Endothelial cell of umbilical vein (primary cell): ENCODE measurements around the gene FHOD3. TPM values are rescaled to one million over a fixed set of nuclear protein-coding genes. Genes with fewer than 3 reads are reported as not detected.

Experiments
- BruUV-seq: library from RNA; stranded (reverse); fragments of 400-500 nt; replicated peaks from 2 replicates; lab custom pipeline; 2021; lab: Mats Ljungman, UMichigan
- CTCF ChIA-PET: fragments of 300-600, 350-600 bp; sonication (Branson Sonifier 250); formaldehyde crosslinking; loops from one replicate; lab custom pipeline; 2021; ENCODE audit warnings: antibody characterized with exemption, inconsistent platforms; lab: Charles Lee
- POLR2A ChIA-PET: fragments of 300-600, 350-600 bp; sonication (Branson Sonifier 250); formaldehyde crosslinking; loops from one replicate; lab custom pipeline; 2021; ENCODE audit warnings: antibody characterized with exemption, inconsistent platforms; lab: Charles Lee
- DNase-seq: peaks from one replicate; pipeline ENCODE4 v3.0.0-alpha.2; 2011; ENCODE audit warnings: low read depth, low spot score
- FAIRE-seq: peaks from 2 replicates; lab custom pipeline; 2011; peaks lifted over from hg19 to GRCh38; lab: Jason Lieb, UNC
- H2AFZ ChIP-seq: 2 replicates; pipeline ENCODE4 v1.6.0; 2012; ENCODE audit warnings: low read depth, low read length, control low read depth, inconsistent platforms
- H3K27ac ChIP-seq: 2 replicates; pipeline ENCODE4 v1.5.1; 2011; ENCODE audit warnings: low read depth, mild to moderate bottlenecking, control low read depth, low read length, moderate library complexity; ENCODE audit not compliant: insufficient read depth
- H3K27me3 ChIP-seq, 2 experiments: 2 replicates each; pipeline versions ENCODE4 v1.6.0 to v1.6.1; 2011; ENCODE audit warnings: low read length in 2 of 2, mixed read lengths in 1 of 2; ENCODE audit not compliant: control insufficient read depth in 2 of 2, insufficient read depth in 2 of 2
- H3K36me3 ChIP-seq, 2 experiments: 2 replicates in 1 of 2; 3 replicates in 1 of 2; pipeline ENCODE4 v1.5.1; 2011; ENCODE audit warnings: low read length in 2 of 2, mild to moderate bottlenecking in 1 of 2, moderate library complexity in 1 of 2; ENCODE audit not compliant: control insufficient read depth in 2 of 2, insufficient read depth in 2 of 2; ENCODE audit errors: extremely low read depth in 1 of 2
- H3K4me1 ChIP-seq: 3 replicates; pipeline ENCODE4 v1.5.1; 2011; ENCODE audit warnings: mild to moderate bottlenecking, low read length; ENCODE audit not compliant: control insufficient read depth, insufficient read depth; ENCODE audit errors: extremely low read depth
- H3K4me2 ChIP-seq: 2 replicates; pipeline ENCODE4 v1.6.1; 2011; ENCODE audit warnings: low read length, control low read depth, mixed read lengths; ENCODE audit not compliant: insufficient read depth
- H3K4me3 ChIP-seq, 3 experiments: fragments of 200-600 bp in 1 of 3; sonication (generic), shearing (Covaris generic) in 1 of 3; replicated peaks in 1 of 3; 2 replicates each; pipeline ENCODE4 v1.5.1; 2011 to 2016; ENCODE audit warnings: control low read depth in 3 of 3, low read length in 3 of 3, mild to moderate bottlenecking in 2 of 3, inconsistent platforms in 1 of 3, low read depth in 1 of 3, moderate library complexity in 1 of 3; ENCODE audit not compliant: insufficient read depth in 1 of 3
- H3K79me2 ChIP-seq: 2 replicates; pipeline ENCODE4 v1.6.0; 2012; ENCODE audit warnings: low read length, inconsistent platforms; ENCODE audit not compliant: control insufficient read depth, insufficient read depth
- H3K9ac ChIP-seq: replicated peaks from 2 replicates; pipeline ENCODE3; 2011; ENCODE audit warnings: low read length, control low read depth; ENCODE audit not compliant: insufficient read depth; ENCODE audit errors: extremely low read depth
- H3K9me1 ChIP-seq: replicated peaks from 3 replicates; pipeline ENCODE4 v1.6.0; 2011; ENCODE audit warnings: mild to moderate bottlenecking, low read length; ENCODE audit not compliant: control insufficient read depth, insufficient read depth; ENCODE audit errors: extremely low read depth
- H3K9me3 ChIP-seq: replicated peaks from 2 replicates; pipeline ENCODE4 v1.5.1; 2012; ENCODE audit warnings: low read length, inconsistent platforms; ENCODE audit not compliant: control insufficient read depth, insufficient read depth
- H4K20me1 ChIP-seq: replicated peaks from 2 replicates; pipeline ENCODE3; 2011; ENCODE audit warnings: mild to moderate bottlenecking, low read length; ENCODE audit not compliant: control insufficient read depth, insufficient read depth; ENCODE audit errors: extremely low read depth
- FOS ChIP-seq: IDR thresholded peaks from 2 replicates; pipeline ENCODE4 v1.6.1; 2011; ENCODE audit warnings: mild to moderate bottlenecking, low read length, moderate library complexity, borderline replicate concordance; ENCODE audit not compliant: insufficient read depth
- POLR2A ChIP-seq: IDR thresholded peaks from 2 replicates; pipeline ENCODE4 v1.6.1; 2012; ENCODE audit warnings: low read depth, mild to moderate bottlenecking, control low read depth, low read length
- POLR2AphosphoS5 ChIP-seq: IDR thresholded peaks from 2 replicates; pipeline ENCODE4 v1.6.1; 2012; ENCODE audit warnings: low read depth, mild to moderate bottlenecking, control low read depth, low read length, moderate library complexity; ENCODE audit not compliant: insufficient read depth
- dilution Hi-C: fragments of 300-500 bp; cut with MboI; formaldehyde crosslinking; loops from one replicate; pipeline ENCODE4 v1.15.0; 2019; ENCODE audit warnings: low sequenced_read_pairs; ENCODE audit not compliant: extremely low pct_ligation_motif_present
- intact Hi-C: fragments of 100-400 bp; cut with micrococcal nuclease; formaldehyde crosslinking; loops from one replicate; pipeline ENCODE4 v1.10.0; 2022
- polyA plus RNA-seq, 4 experiments: library from polyadenylated mRNA; depleted of rRNA in 3 of 4; stranded (reverse) in 3 of 4; unstranded in 1 of 4; fragments of >200 nt; gene quantifications; 2 replicates each; pipeline versions ENCODE4 v1.2.1 to v1.2.3, GENCODE V29; 2011 to 2012; ENCODE audit warnings: missing spikeins in 1 of 4
- total RNA-seq: library from RNA; stranded (reverse); gene quantifications from 2 replicates; pipeline ENCODE4 v1.2.3, GENCODE V29; 2021
- TF ChIP-seq, protein P1 (sequence below), 2 donors: IDR thresholded peaks; 1 replicate in 1 of 2; 2 replicates in 1 of 2; pipeline ENCODE4 v1.5.1; 2011; ENCODE audit warnings: low read length in 2 of 2, mild to moderate bottlenecking in 2 of 2, moderate library complexity in 2 of 2, control low read depth in 1 of 2, inconsistent platforms in 1 of 2, low read depth in 1 of 2; ENCODE audit not compliant: insufficient read depth in 1 of 2; ENCODE audit errors: extremely low read depth in 1 of 2

FHOD3 gene
- total and polyA plus RNA-seq, 2 donors (not counting 3 experiments of a cell fraction or from before 2014, with no cell fraction given), result 0.06 to 1.5 TPM

- dilution Hi-C loops, result no loop called here
- intact Hi-C loops, result loop anchor here (1.0 kb wide), 1 partner anchor 40 kb away; no protein-coding TSS in a partner anchor
- Histone ChIP-seq H2AFZ (no peak overlapping the region), H3K79me2 (no peaks in the 10 kb centered on the region), H3K36me3 (no peaks in the 10 kb centered on the region), H4K20me1 (no peaks in the 10 kb centered on the region), H3K9ac (no peak overlapping the region), H3K4me3 (no peak overlapping the region), H3K4me2 (no peak overlapping the region), H3K9me3 (no peaks in the 10 kb centered on the region), H3K9me1 (no peaks in the 10 kb centered on the region), H3K27ac (no peak overlapping the region), H3K27me3 (peaks cover 7 to 14% of the 10 kb centered on the region in 2 experiments), H3K4me1 (no peaks in the 10 kb centered on the region)
- POLR2A ChIA-PET, result no interaction called here
- BruUV-seq, result no TSS peak
- CTCF ChIA-PET, result interaction anchor here (1.8 kb wide), 1 partner anchor 82 kb away, joined by 4 read pairs; no protein-coding TSS in a partner anchor
- no peak for DNase-seq
- peak; percentile 19 for TF ChIP-seq FOS
- no peak for TF ChIP-seq POLR2AphosphoS5
- no peak for FAIRE-seq
Observed at GRCh38 chr18:36769172-36769571, 471.7 kb downstream of the FHOD3 start.

DNA sequence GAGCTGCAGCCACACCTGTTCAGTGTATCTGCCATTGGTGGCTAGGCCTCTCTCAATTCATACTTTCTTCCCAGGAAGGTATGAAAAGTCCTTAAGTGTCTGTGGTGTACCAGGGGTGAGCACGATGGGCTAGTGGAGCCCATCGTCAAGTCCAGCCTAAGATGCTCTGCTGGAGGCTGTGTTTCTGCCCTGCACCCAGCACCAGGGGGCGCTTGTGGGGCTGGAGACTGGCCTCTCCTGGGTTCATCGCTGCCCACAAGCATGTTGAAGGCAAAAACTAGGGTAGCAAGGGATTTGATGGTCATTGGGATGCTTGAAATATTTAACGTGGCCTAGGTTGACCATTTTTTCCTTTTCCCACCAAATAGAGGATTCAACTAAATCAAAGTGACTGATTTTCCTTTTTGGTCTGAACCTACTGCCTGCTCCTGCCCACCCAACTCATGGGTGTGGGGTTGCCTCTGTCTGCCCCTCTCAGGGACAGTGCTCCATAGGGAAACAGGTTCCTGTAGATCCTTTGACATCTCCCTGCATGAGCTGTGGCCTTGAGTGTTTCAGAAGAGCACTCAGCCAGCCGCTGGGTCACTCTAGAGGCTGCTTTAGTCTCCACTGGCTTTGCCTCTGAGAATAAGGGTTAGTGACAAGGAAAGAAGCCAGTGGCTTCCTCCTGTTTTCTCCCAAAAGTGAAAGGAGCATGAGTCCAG, 472.2 kb downstream of the FHOD3 start:
- BruUV-seq, result no TSS peak
- no peak overlapping the region for H2AFZ ChIP-seq
- FAIRE-seq, result no peak
- no peak overlapping the region for H3K4me2 ChIP-seq
- dilution Hi-C loops (no loop called here), intact Hi-C loops (loop anchor here (1.0 kb wide), 1 partner anchor 40 kb away; no protein-coding TSS in a partner anchor)
- no peaks in the 10 kb centered on the region for H3K4me1 ChIP-seq
- H3K4me3 ChIP-seq, result no peak overlapping the region
- no peaks in the 10 kb centered on the region for H3K9me3 ChIP-seq
- H3K27me3 ChIP-seq, result peaks cover 7 to 9% of the 10 kb centered on the region in 2 experiments
- H3K27ac ChIP-seq, result no peak overlapping the region
- no peak for DNase-seq
- H3K36me3 ChIP-seq, result no peaks in the 10 kb centered on the region
- no peaks in the 10 kb centered on the region for H4K20me1 ChIP-seq
- H3K9ac ChIP-seq, result no peak overlapping the region
- TF ChIP-seq, protein P1, sequence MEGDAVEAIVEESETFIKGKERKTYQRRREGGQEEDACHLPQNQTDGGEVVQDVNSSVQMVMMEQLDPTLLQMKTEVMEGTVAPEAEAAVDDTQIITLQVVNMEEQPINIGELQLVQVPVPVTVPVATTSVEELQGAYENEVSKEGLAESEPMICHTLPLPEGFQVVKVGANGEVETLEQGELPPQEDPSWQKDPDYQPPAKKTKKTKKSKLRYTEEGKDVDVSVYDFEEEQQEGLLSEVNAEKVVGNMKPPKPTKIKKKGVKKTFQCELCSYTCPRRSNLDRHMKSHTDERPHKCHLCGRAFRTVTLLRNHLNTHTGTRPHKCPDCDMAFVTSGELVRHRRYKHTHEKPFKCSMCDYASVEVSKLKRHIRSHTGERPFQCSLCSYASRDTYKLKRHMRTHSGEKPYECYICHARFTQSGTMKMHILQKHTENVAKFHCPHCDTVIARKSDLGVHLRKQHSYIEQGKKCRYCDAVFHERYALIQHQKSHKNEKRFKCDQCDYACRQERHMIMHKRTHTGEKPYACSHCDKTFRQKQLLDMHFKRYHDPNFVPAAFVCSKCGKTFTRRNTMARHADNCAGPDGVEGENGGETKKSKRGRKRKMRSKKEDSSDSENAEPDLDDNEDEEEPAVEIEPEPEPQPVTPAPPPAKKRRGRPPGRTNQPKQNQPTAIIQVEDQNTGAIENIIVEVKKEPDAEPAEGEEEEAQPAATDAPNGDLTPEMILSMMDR (IDR thresholded peaks at IDR 0.05; ENCODE audit: extremely low read depth in 1 of 2, insufficient read depth in 1 of 2, low read depth in 1 of 2, low read length in 2 of 2), result peak; percentile 42 to 58
- no peak for TF ChIP-seq POLR2A
- H3K9me1 ChIP-seq, result no peaks in the 10 kb centered on the region
- ChIA-PET CTCF (interaction anchor here (1.8 kb wide), 1 partner anchor 82 kb away, joined by 4 read pairs; no protein-coding TSS in a partner anchor), POLR2A (no interaction called here)
- no peaks in the 10 kb centered on the region for H3K79me2 ChIP-seq
